GM23338 (cell line): ENCODE data around the gene CD38. TPM values are rescaled to one million over a fixed set of nuclear protein-coding genes. Genes with fewer than 3 reads are reported as not detected.

Source experiments
- ATAC-seq: fragments of 200-7000 bp; cut with Tn5 transposase; 3 replicates; pipeline ENCODE4 v1.9.1; 2020
- DNase-seq: peaks from one replicate; pipeline ENCODE4 v3.0.0-alpha.2; 2015; ENCODE audit warnings: low spot score
- H2AFZ ChIP-seq: fragments of 200-600 bp; sonication (generic); 2 replicates; pipeline ENCODE4 v1.8.0; 2016; ENCODE audit warnings: antibody characterized with exemption, mild to moderate bottlenecking, moderate library complexity
- H3F3A ChIP-seq: fragments of 200-600 bp; sonication (generic); replicated peaks from 2 replicates; pipeline ENCODE4 v1.8.0; 2017; ENCODE audit warnings: antibody characterized with exemption, mixed run types, low read depth
- H3K27ac ChIP-seq: fragments of 200-600 bp; sonication (generic); 2 replicates; pipeline ENCODE4 v1.6.1; 2016; ENCODE audit warnings: low read depth
- H3K27me3 ChIP-seq: fragments of 200-600 bp; sonication (generic); 2 replicates; pipeline ENCODE4 v1.8.0; 2016; ENCODE audit warnings: mild to moderate bottlenecking, mixed run types, moderate library complexity; ENCODE audit not compliant: insufficient read depth
- H3K36me3 ChIP-seq: fragments of 200-600 bp; sonication (generic); 2 replicates; pipeline ENCODE4 v1.8.0; 2016; ENCODE audit warnings: mild to moderate bottlenecking; ENCODE audit not compliant: insufficient read depth
- H3K4me1 ChIP-seq: fragments of 200-600 bp; sonication (generic); 2 replicates; pipeline ENCODE4 v1.8.0; 2016; ENCODE audit warnings: mild to moderate bottlenecking, moderate library complexity; ENCODE audit not compliant: insufficient read depth
- H3K4me2 ChIP-seq: fragments of 200-600 bp; sonication (generic); 2 replicates; pipeline ENCODE4 v1.7.1; 2017; ENCODE audit warnings: mixed run types
- H3K4me3 ChIP-seq: fragments of 200-600 bp; sonication (generic); 2 replicates; pipeline ENCODE4 v1.6.1; 2016; ENCODE audit warnings: mixed run types
- H3K79me2 ChIP-seq: fragments of 200-600 bp; sonication (generic); replicated peaks from 2 replicates; pipeline ENCODE4 v1.8.0; 2017; ENCODE audit warnings: mild to moderate bottlenecking; ENCODE audit not compliant: insufficient read depth
- H3K9me2 ChIP-seq: fragments of 200-600 bp; sonication (generic); 2 replicates; pipeline ENCODE4 v1.8.0; 2017; ENCODE audit not compliant: insufficient read depth
- H4K20me1 ChIP-seq: fragments of 200-600 bp; sonication (generic); replicated peaks from 2 replicates; pipeline ENCODE4 v1.8.0; 2017; ENCODE audit warnings: mild to moderate bottlenecking; ENCODE audit not compliant: insufficient read depth
- H3K27ac Mint-ChIP-seq: 2 replicates; pipeline ENCODE4 v1.8.0; 2020; ENCODE audit warnings: inconsistent platforms, mild to moderate bottlenecking, moderate library complexity, mixed read lengths
- H3K27me3 Mint-ChIP-seq: 3 replicates; pipeline ENCODE4 v1.8.0; 2022; ENCODE audit warnings: low read depth, mild to moderate bottlenecking, moderate library complexity, mixed read lengths, inconsistent platforms; ENCODE audit not compliant: insufficient read depth, poor library complexity
- H3K36me3 Mint-ChIP-seq: 3 replicates; pipeline ENCODE4 v1.8.0; 2021; ENCODE audit warnings: low read depth, mild to moderate bottlenecking, inconsistent platforms, moderate library complexity, mixed read lengths
- H3K4me1 Mint-ChIP-seq: 3 replicates; pipeline ENCODE4 v1.8.0; 2020; ENCODE audit warnings: mild to moderate bottlenecking, inconsistent platforms, mixed read lengths
- H3K4me3 Mint-ChIP-seq: 3 replicates; pipeline ENCODE4 v1.8.0; 2021; ENCODE audit warnings: moderate library complexity, mild to moderate bottlenecking, inconsistent platforms, mixed read lengths
- H3K9me3 Mint-ChIP-seq: 3 replicates; pipeline ENCODE4 v1.8.0; 2020; ENCODE audit warnings: moderate library complexity, mild to moderate bottlenecking, inconsistent platforms, mixed read lengths
- CREB1 ChIP-seq: fragments of 250-450 bp; sonication (Bioruptor Pico); IDR thresholded peaks from 2 replicates; pipeline ENCODE4 v1.5.0; 2020; ENCODE audit warnings: low read depth, mild to moderate bottlenecking, moderate library complexity
- EZH2 ChIP-seq: fragments of 200-600 bp; sonication (generic); IDR thresholded peaks from one replicate; pipeline ENCODE4 v1.8.0; 2017; ENCODE audit warnings: antibody characterized with exemption, mild to moderate bottlenecking, low read depth; ENCODE audit not compliant: unreplicated experiment
- JUNB ChIP-seq: IDR thresholded peaks from one replicate; pipeline ENCODE4 v1.6.1; 2016; ENCODE audit warnings: antibody characterized with exemption; ENCODE audit not compliant: unreplicated experiment
- POLR2AphosphoS5 ChIP-seq: IDR thresholded peaks from 2 replicates; pipeline ENCODE4 v1.6.1; 2016; ENCODE audit warnings: antibody characterized with exemption, low read depth
- STAT1 ChIP-seq: IDR thresholded peaks from one replicate; pipeline ENCODE4 v1.6.1; 2016; ENCODE audit warnings: antibody characterized with exemption; ENCODE audit not compliant: unreplicated experiment
- ZNF114 ChIP-seq: fragments of 250-450 bp; sonication (Bioruptor Pico); IDR thresholded peaks from 2 replicates; pipeline ENCODE4 v1.5.0; 2020; ENCODE audit warnings: mild to moderate bottlenecking, moderate library complexity
- ZNF331 ChIP-seq: fragments of 250-450 bp; sonication (Bioruptor Pico); IDR thresholded peaks from 2 replicates; pipeline ENCODE4 v1.5.0; 2020; ENCODE audit warnings: low read depth, mild to moderate bottlenecking, moderate library complexity
- polyA plus RNA-seq: library from polyadenylated mRNA; unstranded; fragments of >200 nt; fragmentation: Nextera tagmentation; extraction: Ambion mirVana; gene quantifications from 2 replicates; pipeline ENCODE4 v1.2.1, GENCODE V29; 2016
- total RNA-seq: library from RNA; depleted of rRNA; stranded (reverse); fragments of >200 nt; shearing (Covaris generic); gene quantifications from 2 replicates; pipeline ENCODE4 v1.2.3, GENCODE V29; 2014
- TF ChIP-seq, protein P1 (sequence below): IDR thresholded peaks from one replicate; pipeline ENCODE4 v1.6.1; 2018; ENCODE audit warnings: antibody characterized with exemption; ENCODE audit not compliant: unreplicated experiment
- TF ChIP-seq, protein P2 (sequence below), 2 experiments: fragments of 200-600 bp in 1 of 2; sonication (generic) in 1 of 2; conservative IDR thresholded peaks; 2 replicates each; pipeline versions ENCODE4 v1.5.1 to v1.6.1; 2016 to 2017; ENCODE audit warnings: antibody characterized with exemption in 2 of 2, low read depth in 2 of 2, mild to moderate bottlenecking in 2 of 2, moderate library complexity in 1 of 2
- TF ChIP-seq, protein P3 (sequence below): IDR thresholded peaks from 2 replicates; pipeline ENCODE4 v1.6.1; 2016; ENCODE audit warnings: antibody characterized with exemption

CD38 gene
- total and polyA plus RNA-seq, 2 experiments from 2014 or later = 0.17 to 0.24 TPM

DNA sequence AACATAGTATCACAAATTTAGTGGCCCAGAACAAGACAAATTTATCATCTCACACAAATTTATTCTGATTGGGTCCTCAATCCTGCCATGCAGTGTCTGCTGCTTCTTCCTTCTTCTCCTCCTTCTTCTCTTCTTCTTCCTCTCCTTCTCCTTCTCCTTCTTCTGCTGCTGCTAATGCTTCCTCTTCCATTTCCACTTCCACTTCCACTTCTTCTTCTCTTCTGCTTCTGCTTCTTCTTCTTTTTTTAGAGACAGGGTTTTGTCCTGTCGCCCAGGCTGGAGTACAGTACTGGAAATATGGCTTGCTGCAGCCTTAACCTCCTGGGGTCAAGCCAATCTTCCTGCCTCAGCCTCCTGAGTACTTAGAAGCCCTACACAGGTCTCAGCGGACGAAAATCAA lies 122.9 kb downstream of the CD38 start:
- Mint-ChIP-seq H3K4me1 (no peaks in the 10 kb centered on the region), H3K9me3 (peaks cover 13% of the 10 kb centered on the region; the same call in 2 of the 3 replicates), H3K27ac (no peak overlapping the region), H3K27me3 (peaks cover 4% of the 10 kb centered on the region), H3K36me3 (no peaks in the 10 kb centered on the region), H3K4me3 (no peak overlapping the region)
- DNase-seq (no peak), ATAC-seq (no peak)
- H3K36me3 ChIP-seq = peaks cover 5% of the 10 kb centered on the region; the same call in 1 of the 2 replicates
- no peaks in the 10 kb centered on the region for H3K27me3 ChIP-seq
- no peaks in the 10 kb centered on the region for H3K79me2 ChIP-seq
- no peaks in the 10 kb centered on the region for H4K20me1 ChIP-seq
- H3K27ac ChIP-seq = no peak overlapping the region
- no peak overlapping the region for H3K4me3 ChIP-seq
- H3K4me1 ChIP-seq = no peaks in the 10 kb centered on the region
- TF ChIP-seq POLR2AphosphoS5 (no peak), ZNF331 (no peak), JUNB (no peak)
- TF ChIP-seq, protein P1, sequence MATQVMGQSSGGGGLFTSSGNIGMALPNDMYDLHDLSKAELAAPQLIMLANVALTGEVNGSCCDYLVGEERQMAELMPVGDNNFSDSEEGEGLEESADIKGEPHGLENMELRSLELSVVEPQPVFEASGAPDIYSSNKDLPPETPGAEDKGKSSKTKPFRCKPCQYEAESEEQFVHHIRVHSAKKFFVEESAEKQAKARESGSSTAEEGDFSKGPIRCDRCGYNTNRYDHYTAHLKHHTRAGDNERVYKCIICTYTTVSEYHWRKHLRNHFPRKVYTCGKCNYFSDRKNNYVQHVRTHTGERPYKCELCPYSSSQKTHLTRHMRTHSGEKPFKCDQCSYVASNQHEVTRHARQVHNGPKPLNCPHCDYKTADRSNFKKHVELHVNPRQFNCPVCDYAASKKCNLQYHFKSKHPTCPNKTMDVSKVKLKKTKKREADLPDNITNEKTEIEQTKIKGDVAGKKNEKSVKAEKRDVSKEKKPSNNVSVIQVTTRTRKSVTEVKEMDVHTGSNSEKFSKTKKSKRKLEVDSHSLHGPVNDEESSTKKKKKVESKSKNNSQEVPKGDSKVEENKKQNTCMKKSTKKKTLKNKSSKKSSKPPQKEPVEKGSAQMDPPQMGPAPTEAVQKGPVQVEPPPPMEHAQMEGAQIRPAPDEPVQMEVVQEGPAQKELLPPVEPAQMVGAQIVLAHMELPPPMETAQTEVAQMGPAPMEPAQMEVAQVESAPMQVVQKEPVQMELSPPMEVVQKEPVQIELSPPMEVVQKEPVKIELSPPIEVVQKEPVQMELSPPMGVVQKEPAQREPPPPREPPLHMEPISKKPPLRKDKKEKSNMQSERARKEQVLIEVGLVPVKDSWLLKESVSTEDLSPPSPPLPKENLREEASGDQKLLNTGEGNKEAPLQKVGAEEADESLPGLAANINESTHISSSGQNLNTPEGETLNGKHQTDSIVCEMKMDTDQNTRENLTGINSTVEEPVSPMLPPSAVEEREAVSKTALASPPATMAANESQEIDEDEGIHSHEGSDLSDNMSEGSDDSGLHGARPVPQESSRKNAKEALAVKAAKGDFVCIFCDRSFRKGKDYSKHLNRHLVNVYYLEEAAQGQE = no peak
- TF ChIP-seq, protein P2, sequence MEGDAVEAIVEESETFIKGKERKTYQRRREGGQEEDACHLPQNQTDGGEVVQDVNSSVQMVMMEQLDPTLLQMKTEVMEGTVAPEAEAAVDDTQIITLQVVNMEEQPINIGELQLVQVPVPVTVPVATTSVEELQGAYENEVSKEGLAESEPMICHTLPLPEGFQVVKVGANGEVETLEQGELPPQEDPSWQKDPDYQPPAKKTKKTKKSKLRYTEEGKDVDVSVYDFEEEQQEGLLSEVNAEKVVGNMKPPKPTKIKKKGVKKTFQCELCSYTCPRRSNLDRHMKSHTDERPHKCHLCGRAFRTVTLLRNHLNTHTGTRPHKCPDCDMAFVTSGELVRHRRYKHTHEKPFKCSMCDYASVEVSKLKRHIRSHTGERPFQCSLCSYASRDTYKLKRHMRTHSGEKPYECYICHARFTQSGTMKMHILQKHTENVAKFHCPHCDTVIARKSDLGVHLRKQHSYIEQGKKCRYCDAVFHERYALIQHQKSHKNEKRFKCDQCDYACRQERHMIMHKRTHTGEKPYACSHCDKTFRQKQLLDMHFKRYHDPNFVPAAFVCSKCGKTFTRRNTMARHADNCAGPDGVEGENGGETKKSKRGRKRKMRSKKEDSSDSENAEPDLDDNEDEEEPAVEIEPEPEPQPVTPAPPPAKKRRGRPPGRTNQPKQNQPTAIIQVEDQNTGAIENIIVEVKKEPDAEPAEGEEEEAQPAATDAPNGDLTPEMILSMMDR (conservative IDR thresholded peaks at IDR 0.05; ENCODE audit: low read depth in 2 of 2) = no peak
- TF ChIP-seq, protein P3, sequence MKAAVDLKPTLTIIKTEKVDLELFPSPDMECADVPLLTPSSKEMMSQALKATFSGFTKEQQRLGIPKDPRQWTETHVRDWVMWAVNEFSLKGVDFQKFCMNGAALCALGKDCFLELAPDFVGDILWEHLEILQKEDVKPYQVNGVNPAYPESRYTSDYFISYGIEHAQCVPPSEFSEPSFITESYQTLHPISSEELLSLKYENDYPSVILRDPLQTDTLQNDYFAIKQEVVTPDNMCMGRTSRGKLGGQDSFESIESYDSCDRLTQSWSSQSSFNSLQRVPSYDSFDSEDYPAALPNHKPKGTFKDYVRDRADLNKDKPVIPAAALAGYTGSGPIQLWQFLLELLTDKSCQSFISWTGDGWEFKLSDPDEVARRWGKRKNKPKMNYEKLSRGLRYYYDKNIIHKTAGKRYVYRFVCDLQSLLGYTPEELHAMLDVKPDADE = no peak
- no peak overlapping the region for H3K4me2 ChIP-seq
- peaks cover 29% of the 10 kb centered on the region for H3K9me2 ChIP-seq
- no peak overlapping the region for H2AFZ ChIP-seq
- H3F3A ChIP-seq = 0 out of 2 replicates have a peak, but pooled peaks cover 3% of the 10 kb centered on the region

DNA sequence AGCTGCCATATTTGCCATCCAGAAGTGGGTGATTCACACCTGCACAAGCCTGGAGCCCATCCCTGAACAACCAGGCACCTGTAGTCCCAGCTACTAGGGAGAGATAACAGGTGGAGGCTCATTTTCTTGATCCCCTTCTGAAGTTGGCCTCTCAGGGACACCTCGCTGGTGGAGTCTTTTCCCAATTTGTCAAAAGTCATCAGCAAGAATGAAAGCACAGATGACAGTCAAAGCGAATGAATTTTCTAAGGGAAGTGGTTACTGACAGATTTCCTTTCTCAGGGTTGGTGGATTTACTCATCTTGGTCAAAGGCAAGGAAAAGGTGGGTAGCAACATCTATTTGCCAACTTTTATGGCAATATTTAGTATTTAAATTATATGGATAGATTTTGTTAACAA lies 123.9 kb downstream of the CD38 start:
- Histone ChIP-seq H3K4me1 (peaks cover 6% of the 10 kb centered on the region), H3K27ac (no peak overlapping the region), H4K20me1 (no peaks in the 10 kb centered on the region), H3K4me3 (no peak overlapping the region), H3K79me2 (no peaks in the 10 kb centered on the region), H3K27me3 (no peaks in the 10 kb centered on the region), H3F3A (0 out of 2 replicates have a peak, but pooled peaks cover 3% of the 10 kb centered on the region), H3K9me2 (peaks cover 29% of the 10 kb centered on the region), H3K4me2 (no peak overlapping the region), H3K36me3 (peaks cover 5% of the 10 kb centered on the region; the same call in 1 of the 2 replicates), H2AFZ (no peak overlapping the region)
- Mint-ChIP-seq H3K36me3 (no peaks in the 10 kb centered on the region), H3K27ac (no peak overlapping the region), H3K27me3 (peaks cover 4% of the 10 kb centered on the region), H3K9me3 (peaks cover 13% of the 10 kb centered on the region; the same call in 2 of the 3 replicates), H3K4me1 (no peaks in the 10 kb centered on the region), H3K4me3 (no peak overlapping the region)
- ATAC-seq (no peak), DNase-seq (no peak)
- TF ChIP-seq EZH2 (no peak), CREB1 (CRISPR knock-in tag) (no peak), JUNB (no peak), STAT1 (no peak), ZNF114 (no peak), ZNF331 (no peak)
- TF ChIP-seq, protein P1 = no peak
- TF ChIP-seq, protein P3 = no peak
- TF ChIP-seq, protein P2 (conservative IDR thresholded peaks at IDR 0.05; ENCODE audit: low read depth in 2 of 2) = no peak
